Lower leg skin (tissue), 3 donors: ENCODE data around the gene MYO18A.

Experiments used
- POLR2A ChIP-seq, 2 donors: fragments of 450-650 bp; IDR thresholded peaks; one replicate each; pipeline ENCODE4 v1.6.1; 2016 to 2017; ENCODE audit warnings: antibody characterized with exemption in 2 of 2, mild to moderate bottlenecking in 1 of 2, moderate library complexity in 1 of 2
- TF ChIP-seq, protein P1 (sequence below), 3 donors: fragments of 450-650 bp; IDR thresholded peaks; one replicate each; pipeline ENCODE4 v1.5.1; 2016; ENCODE audit warnings: antibody characterized with exemption in 3 of 3, mild to moderate bottlenecking in 3 of 3, moderate library complexity in 2 of 3

DNA sequence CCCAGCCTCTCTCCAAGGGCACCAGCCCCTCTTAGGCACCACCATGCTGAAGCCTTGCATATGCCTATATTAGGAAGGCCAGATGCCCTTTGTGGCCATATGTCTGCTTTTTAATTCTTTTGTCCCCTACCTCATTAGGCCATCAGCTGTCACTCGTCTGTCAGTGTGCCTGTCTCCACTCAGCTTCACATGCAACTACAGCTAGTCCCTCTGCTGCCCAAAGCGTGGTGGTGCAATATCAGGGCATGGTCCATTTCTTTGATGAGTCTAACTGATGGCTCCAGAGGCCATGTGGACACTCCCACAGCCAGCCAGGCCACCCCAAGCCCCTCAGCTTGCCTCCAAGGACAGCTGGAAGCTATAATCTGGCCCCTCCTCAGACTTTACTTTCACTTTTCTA, 36.3 kb downstream of the MYO18A start:
- TF ChIP-seq, protein P1, sequence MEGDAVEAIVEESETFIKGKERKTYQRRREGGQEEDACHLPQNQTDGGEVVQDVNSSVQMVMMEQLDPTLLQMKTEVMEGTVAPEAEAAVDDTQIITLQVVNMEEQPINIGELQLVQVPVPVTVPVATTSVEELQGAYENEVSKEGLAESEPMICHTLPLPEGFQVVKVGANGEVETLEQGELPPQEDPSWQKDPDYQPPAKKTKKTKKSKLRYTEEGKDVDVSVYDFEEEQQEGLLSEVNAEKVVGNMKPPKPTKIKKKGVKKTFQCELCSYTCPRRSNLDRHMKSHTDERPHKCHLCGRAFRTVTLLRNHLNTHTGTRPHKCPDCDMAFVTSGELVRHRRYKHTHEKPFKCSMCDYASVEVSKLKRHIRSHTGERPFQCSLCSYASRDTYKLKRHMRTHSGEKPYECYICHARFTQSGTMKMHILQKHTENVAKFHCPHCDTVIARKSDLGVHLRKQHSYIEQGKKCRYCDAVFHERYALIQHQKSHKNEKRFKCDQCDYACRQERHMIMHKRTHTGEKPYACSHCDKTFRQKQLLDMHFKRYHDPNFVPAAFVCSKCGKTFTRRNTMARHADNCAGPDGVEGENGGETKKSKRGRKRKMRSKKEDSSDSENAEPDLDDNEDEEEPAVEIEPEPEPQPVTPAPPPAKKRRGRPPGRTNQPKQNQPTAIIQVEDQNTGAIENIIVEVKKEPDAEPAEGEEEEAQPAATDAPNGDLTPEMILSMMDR (IDR thresholded peaks at IDR 0.05): no peak
- no peak for TF ChIP-seq POLR2A (IDR thresholded peaks at IDR 0.05)
